Measurements from ENCODE around the gene SLC25A20.

DNA sequence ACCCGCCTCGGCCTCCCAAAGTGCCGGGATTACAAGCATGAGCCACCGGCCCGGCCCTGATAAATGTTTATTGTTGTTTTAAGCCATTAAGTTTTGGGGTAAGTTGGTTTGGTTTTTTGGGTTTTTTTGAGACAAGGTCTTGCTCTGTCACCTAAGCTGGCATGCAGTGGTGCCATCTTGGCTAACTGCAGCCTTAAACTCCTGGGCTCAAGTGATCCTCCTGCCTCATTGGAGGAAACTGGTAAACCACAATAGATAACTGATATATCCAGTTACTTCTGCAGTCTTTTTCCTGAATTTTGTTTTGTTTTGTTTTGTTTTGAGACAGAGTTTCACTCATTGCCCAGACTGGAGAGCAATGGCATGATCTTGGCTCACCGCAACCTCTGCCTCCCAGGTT lies 4.2 kb downstream of the SLC25A20 start:
- TF ChIP-seq, protein P1, sequence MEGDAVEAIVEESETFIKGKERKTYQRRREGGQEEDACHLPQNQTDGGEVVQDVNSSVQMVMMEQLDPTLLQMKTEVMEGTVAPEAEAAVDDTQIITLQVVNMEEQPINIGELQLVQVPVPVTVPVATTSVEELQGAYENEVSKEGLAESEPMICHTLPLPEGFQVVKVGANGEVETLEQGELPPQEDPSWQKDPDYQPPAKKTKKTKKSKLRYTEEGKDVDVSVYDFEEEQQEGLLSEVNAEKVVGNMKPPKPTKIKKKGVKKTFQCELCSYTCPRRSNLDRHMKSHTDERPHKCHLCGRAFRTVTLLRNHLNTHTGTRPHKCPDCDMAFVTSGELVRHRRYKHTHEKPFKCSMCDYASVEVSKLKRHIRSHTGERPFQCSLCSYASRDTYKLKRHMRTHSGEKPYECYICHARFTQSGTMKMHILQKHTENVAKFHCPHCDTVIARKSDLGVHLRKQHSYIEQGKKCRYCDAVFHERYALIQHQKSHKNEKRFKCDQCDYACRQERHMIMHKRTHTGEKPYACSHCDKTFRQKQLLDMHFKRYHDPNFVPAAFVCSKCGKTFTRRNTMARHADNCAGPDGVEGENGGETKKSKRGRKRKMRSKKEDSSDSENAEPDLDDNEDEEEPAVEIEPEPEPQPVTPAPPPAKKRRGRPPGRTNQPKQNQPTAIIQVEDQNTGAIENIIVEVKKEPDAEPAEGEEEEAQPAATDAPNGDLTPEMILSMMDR (IDR thresholded peaks at IDR 0.05): no peak
- TF ChIP-seq POLR2A (IDR thresholded peaks at IDR 0.05): no peak

Measured in heart left ventricle (tissue), 13 donors.